K562 (cell line): ENCODE results near the gene NTN1. TPM values are rescaled to one million over a fixed set of nuclear protein-coding genes. Genes with fewer than 3 reads are reported as not detected.

Source experiments
- CCNT2 ChIP-seq: IDR thresholded peaks from 2 replicates; pipeline ENCODE4 v1.6.1; 2011; ENCODE audit warnings: borderline replicate concordance, low read depth, mild to moderate bottlenecking, moderate library complexity, mixed read lengths, low read length; ENCODE audit not compliant: insufficient read length; ENCODE audit errors: extremely low read depth
- CHD7 ChIP-seq: fragments of 200-600 bp; sonication (generic); IDR thresholded peaks from one replicate; pipeline ENCODE4 v1.6.1; 2012; ENCODE audit warnings: mild to moderate bottlenecking, low read depth, low read length, inconsistent platforms
- HDAC8 ChIP-seq: fragments of 450-650 bp; IDR thresholded peaks from 2 replicates; pipeline ENCODE4 v1.6.1; 2016; ENCODE audit warnings: mild to moderate bottlenecking, missing genetic modification characterization, moderate library complexity, missing compliant biosample characterization
- PKNOX1 ChIP-seq: fragments of 450-650 bp; IDR thresholded peaks from 2 replicates; pipeline ENCODE4 v1.6.1; 2016
- POU5F1 ChIP-seq: fragments of 150-350 bp; IDR thresholded peaks from 2 replicates; pipeline ENCODE4 v1.6.1; 2014; ENCODE audit warnings: borderline replicate concordance, low read length, low read depth, mild to moderate bottlenecking; ENCODE audit not compliant: partially characterized antibody
- ZNF217 ChIP-seq: sonication (generic); formaldehyde crosslinking; IDR thresholded peaks from 2 replicates; pipeline ENCODE4 v1.8.0; 2022; ENCODE audit warnings: mild to moderate bottlenecking, missing genetic modification reagents
- polyA plus RNA-seq, 8 experiments: library from polyadenylated mRNA; depleted of rRNA in 4 of 8; stranded (reverse) in 5 of 8; unstranded in 3 of 8; fragments of >200 nt; fragmentation: Nextera tagmentation in 2 of 8; fragmentation: Illumina TruSeq in 1 of 8; extraction: Ambion mirVana in 2 of 8; extraction: Trizol in 1 of 8; gene quantifications; 2 replicates each; pipeline versions ENCODE4 v1.2.1 to v1.2.3, GENCODE V29; 2011 to 2014; ENCODE audit warnings: inconsistent platforms in 1 of 8, missing spikeins in 1 of 8
- total RNA-seq, 7 experiments: library from RNA; depleted of rRNA in 6 of 7; stranded (reverse); fragments of >200 nt in 6 of 7; fragmentation: Illumina TruSeq in 2 of 7; extraction: Trizol in 2 of 7; gene quantifications; 2 replicates each; pipeline versions ENCODE4 v1.2.1 to v1.2.3, GENCODE V29; 2011 to 2021; ENCODE audit warnings: low replicate concordance in 1 of 7

Gene NTN1
- total and polyA plus RNA-seq, 9 of the 15 experiments (the other 6 are each of a cell fraction or from before 2014, with no cell fraction given), result 0.02 TPM; not detected in 8

DNA sequence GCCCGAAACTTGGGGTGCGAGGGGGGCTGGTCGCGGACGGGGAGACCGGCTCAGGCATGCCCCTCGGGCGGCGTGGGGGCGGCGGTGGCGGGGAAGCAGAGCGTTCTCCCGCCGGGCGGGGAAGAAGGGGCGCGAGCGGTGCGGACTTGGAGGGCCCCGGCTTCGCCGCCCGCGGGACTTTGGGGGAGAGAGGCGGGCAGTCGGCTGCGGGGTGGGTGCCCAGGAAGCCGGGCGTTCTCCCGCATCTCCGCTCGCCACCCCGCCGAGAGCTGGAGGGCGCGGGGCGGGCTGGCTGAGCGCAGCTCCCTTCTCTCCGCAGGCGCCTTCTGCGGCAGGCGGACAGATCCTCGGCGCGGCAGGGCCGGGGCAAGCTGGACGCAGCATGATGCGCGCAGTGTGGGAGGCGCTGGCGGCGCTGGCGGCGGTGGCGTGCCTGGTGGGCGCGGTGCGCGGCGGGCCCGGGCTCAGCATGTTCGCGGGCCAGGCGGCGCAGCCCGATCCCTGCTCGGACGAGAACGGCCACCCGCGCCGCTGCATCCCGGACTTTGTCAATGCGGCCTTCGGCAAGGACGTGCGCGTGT, 772 bp downstream of the NTN1 start (continued):
- TF ChIP-seq CCNT2, result no peak
- no peak for TF ChIP-seq POU5F1
- no peak for TF ChIP-seq HDAC8
- TF ChIP-seq PKNOX1, result no peak
- TF ChIP-seq ZNF217 (CRISPR knock-in tag), result no peak
- TF ChIP-seq CHD7, result no peak
